ENCODE measurements around the gene SNED1. TPM values are rescaled to one million over a fixed set of nuclear protein-coding genes. Genes with fewer than 3 reads are reported as not detected.
"Not testable (repeated sequence)": the region's sequence is repeated elsewhere in the genome, so short reads cannot be mapped to it uniquely, and the experiment has no call there.

Gene SNED1
- total RNA-seq, 2 donors from 2014 or later: 9.4 to 10.1 TPM

DNA sequence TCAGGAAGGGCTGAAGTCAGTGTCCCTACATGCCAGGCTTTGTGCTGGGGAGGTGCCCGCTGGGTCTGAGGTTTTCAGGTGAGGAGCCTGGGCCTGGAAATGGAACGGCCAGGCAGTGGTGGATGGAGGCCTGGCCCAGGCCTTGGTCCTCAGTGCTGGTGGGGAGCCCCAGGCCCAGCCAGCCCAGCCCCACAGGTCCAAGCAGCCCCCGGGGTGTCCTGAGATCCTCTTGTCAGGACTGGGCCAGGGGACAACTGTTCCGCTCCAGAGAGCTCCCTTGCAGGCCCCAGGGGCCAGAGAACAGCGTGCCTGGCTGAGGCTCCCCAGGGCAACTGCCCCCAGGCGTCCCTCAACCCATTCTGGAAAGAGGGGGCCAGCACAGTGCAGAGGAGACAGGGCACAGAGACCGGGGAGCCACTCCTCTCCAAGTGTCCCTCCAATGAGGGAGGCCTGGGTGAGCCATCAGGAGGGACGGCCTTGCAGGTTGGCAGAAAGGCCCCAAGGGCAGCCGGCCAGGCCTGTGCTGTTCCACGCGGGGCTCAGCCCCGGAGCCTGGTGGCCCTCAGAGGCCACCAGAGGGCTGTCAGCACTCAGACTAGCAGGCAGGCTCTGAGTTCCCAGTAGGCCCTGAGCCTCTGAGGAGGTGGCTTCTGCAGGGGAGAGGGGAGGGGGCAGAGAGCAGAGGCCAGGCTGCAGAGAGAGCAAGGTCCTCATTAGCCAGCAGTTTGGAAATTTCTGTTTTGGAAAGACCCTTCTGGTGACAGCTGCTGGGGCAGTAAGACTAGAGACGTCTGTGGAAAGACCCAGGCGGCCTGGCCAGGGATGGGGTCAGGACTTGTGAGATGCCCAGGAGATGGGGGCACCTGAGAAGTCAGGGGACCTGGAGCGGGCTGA lies 29.4 kb upstream of the SNED1 start:
- DNase-seq (no peak), ATAC-seq (no peak)
- intact Hi-C loops (cut with DNase I, micrococcal nuclease): no loop called here

- DNase-seq (no peak), ATAC-seq (no peak)
- intact Hi-C loops (cut with DNase I, micrococcal nuclease): no loop called here
Measured at GRCh38 chr2:240970104-240970503, 28.3 kb upstream of the SNED1 start.

DNA sequence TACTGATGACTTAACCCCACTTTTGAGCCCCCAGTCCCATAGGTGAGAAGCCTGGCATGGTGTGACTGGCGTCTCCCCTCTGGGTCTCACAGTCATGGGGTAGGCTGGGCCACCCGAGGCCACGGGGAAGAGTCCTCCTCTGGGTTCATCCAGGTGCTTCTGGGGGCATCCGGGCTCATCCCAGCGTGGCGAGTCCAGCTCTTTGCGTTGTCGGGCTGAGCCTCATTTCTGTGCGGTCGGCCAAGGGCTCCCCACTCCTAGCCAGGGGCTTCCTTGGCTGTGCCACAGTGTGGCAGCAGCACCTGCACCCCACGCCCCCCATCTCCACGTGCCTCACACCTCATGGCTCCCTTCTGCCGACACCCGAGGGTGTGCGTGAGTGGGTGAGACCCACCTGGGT lies 27.6 kb upstream of the SNED1 start:
- ATAC-seq: no peak
- no peak for DNase-seq
- intact Hi-C loops (cut with DNase I, micrococcal nuclease): no loop called here

DNA sequence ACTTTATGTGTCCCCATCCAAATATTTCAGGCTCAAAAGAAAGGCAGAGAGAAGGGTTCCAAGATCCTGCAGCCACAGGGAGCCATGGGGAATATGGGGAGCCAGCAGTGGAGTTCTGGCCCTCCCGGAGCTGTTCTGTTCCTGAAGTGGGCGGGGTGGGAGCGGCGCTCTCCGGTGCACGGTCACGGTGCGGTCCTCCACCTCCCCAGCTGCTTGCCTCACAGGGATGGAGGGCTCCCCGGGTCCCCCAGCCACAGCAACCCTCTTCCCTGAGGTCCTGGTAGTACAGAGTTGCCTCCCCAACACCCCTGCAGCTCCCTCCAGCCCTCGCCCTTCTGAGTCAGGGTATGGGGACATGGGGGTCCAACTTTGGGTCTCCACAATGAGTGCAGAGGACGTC lies 26.2 kb upstream of the SNED1 start:
- intact Hi-C loops (cut with DNase I, micrococcal nuclease): no loop called here
- DNase-seq (no peak), ATAC-seq (no peak)

- intact Hi-C loops (cut with DNase I, micrococcal nuclease): no loop called here
- no peak for DNase-seq
- ATAC-seq: no peak
Measured at GRCh38 chr2:240972636-240973521, 25.5 kb upstream of the SNED1 start.

DNA sequence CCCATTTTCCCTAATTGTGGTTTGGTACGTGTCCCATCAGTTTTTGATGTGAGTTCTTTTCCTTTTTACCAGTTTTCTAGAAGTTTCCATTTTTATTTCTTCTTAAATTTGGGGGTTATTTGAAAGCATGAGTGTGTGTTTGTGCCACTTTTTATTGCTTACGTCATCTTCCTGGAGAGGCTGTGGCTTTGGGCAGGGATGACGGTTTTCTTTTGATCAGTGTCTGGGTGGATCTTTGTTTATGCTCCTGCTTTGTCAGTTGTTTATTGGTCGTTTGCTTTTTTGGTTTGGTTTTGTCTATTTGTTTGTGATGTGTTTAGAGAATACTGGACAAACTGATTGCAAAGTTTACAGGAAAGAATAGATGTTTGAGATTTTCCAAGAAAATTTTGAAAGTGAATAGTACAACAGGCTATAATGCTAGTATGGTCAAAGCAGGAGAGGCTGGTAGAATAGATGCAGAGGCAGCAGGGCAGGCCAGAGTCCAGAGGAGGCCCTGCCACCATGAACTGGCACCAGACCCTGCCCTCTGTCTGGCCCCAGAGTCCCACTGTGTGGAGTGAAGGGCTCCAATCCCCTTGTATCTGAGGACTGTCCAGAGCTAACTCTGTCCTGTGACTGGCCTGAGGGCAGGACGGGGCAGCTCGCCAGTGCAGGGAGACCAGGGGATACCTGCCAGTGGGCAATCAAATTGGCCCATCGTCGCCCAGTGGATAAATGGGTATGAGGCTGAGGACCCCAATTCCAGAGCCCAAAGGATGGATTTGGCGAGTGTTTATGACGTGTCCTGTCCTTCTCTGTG lies 23.4 kb upstream of the SNED1 start:
- ATAC-seq: no peak
- DNase-seq: no peak
- intact Hi-C loops (cut with DNase I, micrococcal nuclease): no loop called here

GRCh38 chr2:240975903-240976302 lies 22.5 kb upstream of the SNED1 start:
- DNase-seq; ATAC-seq; intact Hi-C loops (cut with DNase I, micrococcal nuclease): not testable (repeated sequence)

GRCh38 chr2:240981280-240981679 lies 17.1 kb upstream of the SNED1 start:
- intact Hi-C loops (cut with DNase I, micrococcal nuclease): no loop called here
- DNase-seq (no peak), ATAC-seq (no peak)

GRCh38 chr2:240981871-240982800 lies 16.3 kb upstream of the SNED1 start:
- DNase-seq (no peak), ATAC-seq (no peak)
- intact Hi-C loops (cut with DNase I, micrococcal nuclease): no loop called here

DNA sequence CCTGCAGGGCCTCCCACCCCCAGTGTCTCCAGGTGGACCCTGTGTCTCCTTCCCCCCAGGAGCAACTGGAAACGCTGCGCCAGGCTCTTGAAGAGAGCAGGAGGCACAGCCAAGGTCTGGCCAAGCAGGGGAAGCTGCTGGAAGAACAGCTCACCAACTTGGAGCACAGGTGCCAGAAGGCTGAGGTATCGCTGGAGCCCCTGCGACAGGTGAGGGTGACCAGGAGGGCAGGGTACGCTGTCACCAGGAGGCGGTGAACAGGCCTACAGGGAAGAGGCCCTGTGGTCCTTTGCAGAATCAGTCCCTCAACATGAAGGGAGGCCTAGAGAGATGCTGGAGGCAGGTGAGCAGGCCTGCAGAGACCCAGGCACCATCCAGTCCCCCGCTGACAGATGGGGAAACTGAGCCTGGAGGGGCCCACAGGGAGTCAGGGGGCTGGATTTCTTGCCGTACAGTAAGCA lies 15.6 kb upstream of the SNED1 start:
- no peak for ATAC-seq
- DNase-seq: peak in 1 of 2 donors; percentile 16
- intact Hi-C loops (cut with DNase I, micrococcal nuclease): no loop called here

DNA sequence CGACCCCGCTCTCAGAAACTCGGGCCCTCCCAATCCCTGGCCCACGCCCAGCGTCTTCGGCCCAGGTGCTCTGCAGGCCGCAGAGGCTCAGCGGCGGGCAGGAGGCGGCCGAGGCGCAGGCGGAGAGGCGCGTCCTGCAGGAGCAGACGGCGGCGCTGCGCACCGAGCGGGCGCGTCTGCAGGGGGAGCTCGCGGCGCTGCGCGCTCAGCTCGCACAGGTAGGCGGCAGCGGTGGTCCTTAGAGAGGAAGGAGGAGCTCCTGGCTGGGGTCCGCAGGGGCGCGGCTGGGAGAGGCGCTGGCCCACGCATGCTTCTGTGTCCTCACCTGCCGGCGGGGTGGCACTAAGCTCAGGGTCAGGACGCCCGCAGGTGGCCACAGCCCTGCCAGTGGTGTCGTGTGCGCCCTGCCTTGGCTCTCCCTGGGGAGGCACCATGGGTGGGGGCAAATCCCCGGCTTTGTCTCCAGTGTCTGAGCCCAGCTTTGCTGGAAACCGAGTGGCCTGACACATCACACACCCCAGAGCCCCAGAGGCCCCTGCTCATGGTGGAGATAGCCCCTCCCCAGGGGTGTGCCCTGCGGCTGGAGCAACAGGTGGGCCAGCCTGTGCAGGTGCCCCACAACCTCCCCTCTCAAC lies 14.9 kb upstream of the SNED1 start:
- ATAC-seq (peak; percentile 80), DNase-seq (peak; percentile 28 to 56)
- intact Hi-C loops (cut with DNase I, micrococcal nuclease): no loop called here

DNA sequence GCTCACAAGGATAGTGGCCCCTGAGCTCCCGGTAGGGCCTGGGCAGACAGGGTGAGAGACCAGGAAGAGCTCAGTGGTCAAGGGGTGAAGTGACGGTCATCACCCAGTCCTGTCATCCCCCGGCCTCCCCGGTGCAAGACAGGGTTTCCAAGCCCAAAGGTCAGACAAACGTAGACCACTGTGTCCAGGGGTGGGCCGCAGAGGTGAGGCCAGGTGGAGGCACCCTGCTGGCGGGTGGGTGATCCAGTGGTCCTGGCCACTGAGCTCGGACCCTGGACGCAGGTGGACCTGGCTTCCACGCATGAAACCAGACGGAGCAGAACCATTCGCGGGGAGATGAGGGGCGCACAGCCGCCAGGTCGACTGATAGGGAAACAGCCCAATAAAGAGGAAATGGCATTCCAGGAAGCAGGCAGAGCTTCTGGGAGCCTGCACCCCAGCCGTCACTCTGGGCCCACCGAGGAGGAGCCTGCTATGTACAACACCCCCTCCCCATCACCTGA lies 14.4 kb upstream of the SNED1 start:
- peak; percentile 7 to 18 for DNase-seq
- intact Hi-C loops (cut with DNase I, micrococcal nuclease): no loop called here
- ATAC-seq: peak; percentile 10

DNA sequence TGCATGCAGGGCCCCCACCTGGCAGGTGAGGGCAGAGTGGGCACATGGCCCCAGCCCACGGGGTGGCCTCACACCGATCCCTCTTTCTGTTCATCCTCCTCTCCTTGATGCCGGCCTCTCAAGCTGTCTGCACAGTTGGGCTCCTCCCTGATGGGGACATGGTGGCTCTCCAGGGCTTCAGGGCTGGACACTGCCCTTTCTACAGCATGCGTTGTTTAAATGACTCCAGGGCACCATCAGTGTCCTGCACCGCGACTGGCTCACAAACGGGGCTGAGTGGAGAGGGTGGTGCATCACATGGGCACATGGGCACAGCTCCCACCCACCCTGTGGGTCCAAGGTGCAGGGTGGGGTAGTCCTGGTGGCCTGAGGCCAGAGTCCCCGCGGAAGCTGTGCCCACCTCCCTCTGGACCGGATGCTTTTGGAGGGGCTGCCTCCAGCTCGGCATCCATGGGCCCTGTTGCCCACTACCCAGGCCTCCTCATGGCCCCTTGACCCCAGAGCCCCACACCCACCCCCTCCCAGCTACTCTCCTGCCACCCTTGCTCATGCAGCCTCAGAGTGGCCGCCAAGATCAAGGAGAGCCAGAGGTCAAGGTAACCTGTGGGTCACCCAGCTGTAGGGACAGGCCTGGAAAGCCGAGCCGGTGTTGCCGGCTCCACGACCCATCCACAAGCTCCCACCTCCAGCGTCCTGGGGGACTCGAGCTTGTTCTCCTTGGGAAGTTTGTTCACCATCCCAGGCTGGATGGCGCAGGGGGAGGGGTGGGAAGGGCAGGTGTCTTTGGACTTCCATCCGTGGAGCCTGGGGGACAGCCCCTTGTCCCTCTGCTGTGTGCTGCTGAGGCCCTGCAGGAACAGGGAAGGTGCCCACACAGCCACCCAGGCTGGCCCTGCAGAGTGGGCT lies 12.3 kb upstream of the SNED1 start:
- ATAC-seq (no peak), DNase-seq (peak; percentile 16 to 31)
- intact Hi-C loops (cut with DNase I, micrococcal nuclease): no loop called here

- ATAC-seq (peak; percentile 44), DNase-seq (peak; percentile 39 to 53)
- intact Hi-C loops (cut with DNase I, micrococcal nuclease): no loop called here
Measured at GRCh38 chr2:240986787-240987411, 11.5 kb upstream of the SNED1 start.

DNA sequence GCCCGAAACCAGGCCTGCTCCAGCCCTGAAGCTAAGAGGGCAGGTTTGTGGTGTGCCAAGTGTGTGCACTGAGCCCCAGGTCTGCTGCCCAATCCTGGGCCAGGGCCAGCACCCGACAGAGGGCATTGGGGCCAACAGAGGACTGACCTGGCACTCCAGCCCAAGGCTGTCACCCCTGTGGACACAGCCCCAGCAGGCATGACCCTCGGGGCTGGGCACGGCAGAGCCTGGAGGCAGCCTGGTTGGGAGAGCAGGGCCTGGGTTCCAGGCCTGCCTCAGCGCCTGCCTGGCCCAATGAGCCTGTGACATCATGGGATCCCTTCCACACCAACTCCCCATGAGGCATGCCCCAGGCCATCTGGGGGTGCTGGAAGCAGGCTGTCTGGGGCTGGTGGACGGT lies 10.8 kb upstream of the SNED1 start:
- intact Hi-C loops (cut with DNase I, micrococcal nuclease): no loop called here
- ATAC-seq: no peak
- peak; percentile 11 to 21 for DNase-seq

GRCh38 chr2:240988146-240988545 lies 10.3 kb upstream of the SNED1 start:
- peak; percentile 4 to 19 for DNase-seq
- intact Hi-C loops (cut with DNase I, micrococcal nuclease): no loop called here

More at GRCh38 chr2:240988146-240988545, 10.3 kb upstream of the SNED1 start:
- no peak for ATAC-seq
